ENCODE results near the gene LRRC7. TPM values are rescaled to one million over a fixed set of nuclear protein-coding genes. Genes with fewer than 3 reads are reported as not detected.

LRRC7 gene
- total and polyA plus RNA-seq, 9 donors = 0.01 to 0.45 (median 0.13) TPM; not detected in 4

- Histone ChIP-seq H3K27ac (no peak overlapping the region), H3K27me3 (no peaks in the 10 kb centered on the region), H3K9me3 (no peaks in the 10 kb centered on the region), H3K36me3 (no peaks in the 10 kb centered on the region), H3K4me3 (no peak overlapping the region), H3K4me1 (ENCODE audit: insufficient read depth) (no peaks in the 10 kb centered on the region)
- TF ChIP-seq CTCF (IDR thresholded peaks at IDR 0.05) (no peak), POLR2A (IDR thresholded peaks at IDR 0.05) (no peak), EP300 (IDR thresholded peaks at IDR 0.05) (no peak)
- WGBS, 3 donors = 62 to 91% (median 91%) methylated on average over 2 of the region's 2 CpGs
- no peak for DNase-seq
- intact Hi-C loops (cut with DNase I) = no loop called here
Observed at GRCh38 chr1:69688193-69688592, 120.5 kb downstream of the LRRC7 start.

- no peak for DNase-seq
- 42 to 73% (median 56%) methylated on average over 3 of the region's 3 CpGs for WGBS, 3 donors
- intact Hi-C loops (cut with DNase I) = no loop called here
- H3K27ac ChIP-seq = no peak overlapping the region
- no peak overlapping the region for H3K4me3 ChIP-seq
- no peaks in the 10 kb centered on the region for H3K4me1 ChIP-seq (ENCODE audit: insufficient read depth)
- TF ChIP-seq POLR2A (IDR thresholded peaks at IDR 0.05) (no peak), CTCF (IDR thresholded peaks at IDR 0.05) (no peak), EP300 (IDR thresholded peaks at IDR 0.05) (no peak)
- H3K27me3 ChIP-seq = no peaks in the 10 kb centered on the region
- no peaks in the 10 kb centered on the region for H3K36me3 ChIP-seq
- H3K9me3 ChIP-seq = no peaks in the 10 kb centered on the region
Observed at GRCh38 chr1:69691179-69691578, 123.5 kb downstream of the LRRC7 start.

- TF ChIP-seq POLR2A (IDR thresholded peaks at IDR 0.05) (no peak), CTCF (IDR thresholded peaks at IDR 0.05) (no peak), EP300 (IDR thresholded peaks at IDR 0.05) (no peak)
- no peak overlapping the region for H3K27ac ChIP-seq
- intact Hi-C loops (cut with DNase I) = no loop called here
- no peaks in the 10 kb centered on the region for H3K4me1 ChIP-seq (ENCODE audit: insufficient read depth)
- H3K27me3 ChIP-seq = no peaks in the 10 kb centered on the region
- no peaks in the 10 kb centered on the region for H3K9me3 ChIP-seq
- H3K36me3 ChIP-seq = no peaks in the 10 kb centered on the region
- no peak for DNase-seq
- H3K4me3 ChIP-seq = no peak overlapping the region
Observed at GRCh38 chr1:69693921-69694675, 126.4 kb downstream of the LRRC7 start.

- Histone ChIP-seq H3K27ac (no peak overlapping the region), H3K27me3 (no peaks in the 10 kb centered on the region), H3K4me3 (no peak overlapping the region), H3K36me3 (no peaks in the 10 kb centered on the region), H3K9me3 (no peaks in the 10 kb centered on the region), H3K4me1 (ENCODE audit: insufficient read depth) (no peaks in the 10 kb centered on the region)
- no peak for DNase-seq
- WGBS, 3 donors = 86 to 90% (median 87%) methylated on average over 2 of the region's 2 CpGs
- intact Hi-C loops (cut with DNase I) = no loop called here
- TF ChIP-seq POLR2A (IDR thresholded peaks at IDR 0.05) (no peak), CTCF (IDR thresholded peaks at IDR 0.05) (no peak), EP300 (IDR thresholded peaks at IDR 0.05) (no peak)
Observed at GRCh38 chr1:69697340-69697739, 129.6 kb downstream of the LRRC7 start.

Measured in ovary (tissue), 9 donors.